HCT116 (cell line): Measurements from ENCODE around the gene S100A1. TPM values are rescaled to one million over a fixed set of nuclear protein-coding genes. Genes with fewer than 3 reads are reported as not detected.

Source experiments
- ATAC-seq: fragments of 200-7000 bp; cut with Tn5 transposase; 2 replicates; pipeline ENCODE4 v1.9.1; 2020; ENCODE audit warnings: mild to moderate bottlenecking, moderate library complexity
- BruUV-seq: library from RNA; stranded (reverse); fragments of 400-500 nt; replicated peaks from 2 replicates; lab custom pipeline; 2021; lab: Mats Ljungman, UMichigan
- CTCF ChIA-PET: fragments of 300-600 bp; sonication (Branson Sonifier 250); formaldehyde crosslinking; loops from one replicate; lab custom pipeline; 2021; ENCODE audit warnings: antibody characterized with exemption; lab: Charles Lee
- POLR2A ChIA-PET: fragments of 300-600, 350-600 bp; sonication (Branson Sonifier 250); formaldehyde crosslinking; loops from one replicate; lab custom pipeline; 2021; ENCODE audit warnings: antibody characterized with exemption; lab: Charles Lee
- RAD21 ChIA-PET, 2 experiments: fragments of 300-600 bp; sonication (Branson Sonifier 250); formaldehyde crosslinking; loops; one replicate each; lab custom pipeline; 2023; ENCODE audit warnings: low total read pairs in 2 of 2; ENCODE audit not compliant: uncharacterized antibody in 2 of 2, unreplicated experiment in 2 of 2, low non-redundant PET in 1 of 2; lab: Charles Lee
- DNase-seq: peaks from one replicate; pipeline ENCODE4 v3.0.0-alpha.2; 2010; ENCODE audit warnings: low read depth, low spot score
- H2AFZ ChIP-seq: fragments of 200-600 bp; shearing (Covaris generic), sonication (generic); 2 replicates; pipeline ENCODE4 v1.6.1; 2017; ENCODE audit warnings: low read depth, mixed run types, mixed read lengths, antibody characterized with exemption, low read length; ENCODE audit not compliant: poor library complexity, severe bottlenecking
- H3K27ac ChIP-seq: 2 replicates; pipeline ENCODE4 v1.5.1; 2012; ENCODE audit warnings: low read depth, low read length
- H3K27me3 ChIP-seq: fragments of 200-600 bp; sonication (generic); 2 replicates; pipeline ENCODE4 v1.6.1; 2016; ENCODE audit warnings: mixed run types, low read length, mixed read lengths; ENCODE audit not compliant: insufficient read depth
- H3K36me3 ChIP-seq, 2 experiments: fragments of 200-500 bp in 1 of 2; fragments of 200-600 bp in 1 of 2; sonication (Bioruptor generic) in 1 of 2; sonication (generic) in 1 of 2; 2 replicates each; pipeline versions ENCODE4 v1.5.1 to v1.6.1; 2014 to 2016; ENCODE audit warnings: low read length in 2 of 2, inconsistent platforms in 1 of 2, mixed read lengths in 1 of 2, mixed run types in 1 of 2; ENCODE audit not compliant: insufficient read depth in 2 of 2, control insufficient read depth in 1 of 2
- H3K4me1 ChIP-seq, 2 experiments: fragments of 200-600 bp in 1 of 2; sonication (generic) in 1 of 2; 2 replicates each; pipeline versions ENCODE4 v1.5.1 to v1.6.1; 2012 to 2017; ENCODE audit warnings: low read length in 2 of 2, inconsistent platforms in 1 of 2, mild to moderate bottlenecking in 1 of 2, mixed read lengths in 1 of 2, mixed run types in 1 of 2, moderate library complexity in 1 of 2; ENCODE audit not compliant: insufficient read depth in 2 of 2, control insufficient read depth in 1 of 2
- H3K4me2 ChIP-seq: fragments of 200-600 bp; sonication (generic); 2 replicates; pipeline ENCODE4 v1.6.1; 2017; ENCODE audit warnings: mixed run types, low read length, mixed read lengths
- H3K4me3 ChIP-seq, 2 experiments: fragments of 200-600 bp in 1 of 2; sonication (generic) in 1 of 2; replicated peaks in 1 of 2; 2 replicates each; pipeline ENCODE4 v1.5.1; 2011 to 2016; ENCODE audit warnings: low read length in 2 of 2, control low read depth in 1 of 2, low read depth in 1 of 2, mild to moderate bottlenecking in 1 of 2, mixed read lengths in 1 of 2, mixed run types in 1 of 2
- H3K79me2 ChIP-seq: fragments of 200-600 bp; sonication (generic); 2 replicates; pipeline ENCODE4 v1.6.1; 2017; ENCODE audit warnings: mild to moderate bottlenecking, mixed run types, low read length, moderate library complexity, mixed read lengths; ENCODE audit not compliant: insufficient read depth
- H3K9ac ChIP-seq: fragments of 200-600 bp; sonication (generic); 2 replicates; pipeline ENCODE4 v1.6.1; 2016; ENCODE audit warnings: low read length, mixed read lengths
- H3K9me2 ChIP-seq: fragments of 200-600 bp; sonication (generic), shearing (Covaris generic); 2 replicates; pipeline ENCODE4 v1.6.1; 2017; ENCODE audit warnings: mixed run types, mild to moderate bottlenecking, moderate library complexity; ENCODE audit not compliant: insufficient read depth
- H3K9me3 ChIP-seq, 2 experiments: fragments of 200-500 bp in 1 of 2; fragments of 200-600 bp in 1 of 2; sonication (Bioruptor generic) in 1 of 2; sonication (generic) in 1 of 2; 2 replicates each; pipeline ENCODE4 v1.6.1; 2014 to 2017; ENCODE audit warnings: low read length in 2 of 2, mixed read lengths in 2 of 2, inconsistent platforms in 1 of 2, low read depth in 1 of 2, mild to moderate bottlenecking in 1 of 2, mixed run types in 1 of 2, moderate library complexity in 1 of 2; ENCODE audit not compliant: control insufficient read depth in 1 of 2, insufficient read depth in 1 of 2
- H4K20me1 ChIP-seq: fragments of 200-600 bp; sonication (generic), shearing (Covaris generic); 2 replicates; pipeline ENCODE4 v1.6.1; 2017; ENCODE audit warnings: mixed run types, mild to moderate bottlenecking, moderate library complexity; ENCODE audit not compliant: insufficient read depth
- ATF3 ChIP-seq: IDR thresholded peaks from 2 replicates; pipeline ENCODE4 v1.6.1; 2012
- CEBPB ChIP-seq: IDR thresholded peaks from 2 replicates; pipeline ENCODE4 v1.6.1; 2012; ENCODE audit warnings: low read depth
- CTCF ChIP-seq, 3 experiments: fragments of 200-600 bp in 1 of 3; sonication (generic) in 1 of 3; IDR thresholded peaks in 2 of 3; conservative IDR thresholded peaks in 1 of 3; 2 replicates each; pipeline ENCODE4 v1.5.1; 2012 to 2017; ENCODE audit warnings: low read depth in 2 of 3, low read length in 2 of 3, antibody characterized with exemption in 1 of 3, borderline replicate concordance in 1 of 3, control low read depth in 1 of 3, mild to moderate bottlenecking in 1 of 3, mixed read lengths in 1 of 3, mixed run types in 1 of 3, moderate library complexity in 1 of 3; ENCODE audit not compliant: insufficient read depth in 1 of 3
- EGR1 ChIP-seq: IDR thresholded peaks from 2 replicates; pipeline ENCODE4 v1.6.1; 2012; ENCODE audit warnings: low read depth
- EZH2 ChIP-seq: fragments of 200-600 bp; sonication (generic); IDR thresholded peaks from 2 replicates; pipeline ENCODE4 v1.6.1; 2017; ENCODE audit warnings: antibody characterized with exemption, mixed run types
- EZH2phosphoT487 ChIP-seq: fragments of 200-600 bp; IDR thresholded peaks from 2 replicates; pipeline ENCODE4 v1.6.1; 2018; ENCODE audit warnings: antibody characterized with exemption, borderline replicate concordance
- FOSL1 ChIP-seq: IDR thresholded peaks from 2 replicates; pipeline ENCODE4 v1.6.1; 2012; ENCODE audit warnings: low read depth
- JUND ChIP-seq: IDR thresholded peaks from 2 replicates; pipeline ENCODE4 v1.6.1; 2012
- POLR2AphosphoS5 ChIP-seq: IDR thresholded peaks from 2 replicates; pipeline ENCODE4 v1.6.1; 2011; ENCODE audit warnings: mild to moderate bottlenecking, low read depth, low read length, moderate library complexity
- RAD21 ChIP-seq: IDR thresholded peaks from 2 replicates; pipeline ENCODE4 v1.6.1; 2012; ENCODE audit warnings: low read depth, mild to moderate bottlenecking
- REST ChIP-seq: IDR thresholded peaks from 2 replicates; pipeline ENCODE4 v1.6.1; 2012; ENCODE audit warnings: low read depth
- SIN3A ChIP-seq: IDR thresholded peaks from 2 replicates; pipeline ENCODE4 v1.6.1; 2012; ENCODE audit warnings: low read depth
- SP1 ChIP-seq: IDR thresholded peaks from 2 replicates; pipeline ENCODE4 v1.6.1; 2012; ENCODE audit warnings: low read depth
- SRF ChIP-seq: IDR thresholded peaks from 2 replicates; pipeline ENCODE4 v1.6.1; 2012; ENCODE audit warnings: low read depth
- TCF7L2 ChIP-seq: IDR thresholded peaks from 2 replicates; pipeline ENCODE4 v1.7.0; 2011; ENCODE audit warnings: borderline replicate concordance, inconsistent platforms; ENCODE audit not compliant: insufficient read depth, insufficient read length; ENCODE audit errors: extremely low read depth
- ZBTB33 ChIP-seq: IDR thresholded peaks from 2 replicates; pipeline ENCODE4 v1.6.1; 2011; ENCODE audit warnings: mild to moderate bottlenecking, low read length, moderate library complexity; ENCODE audit not compliant: insufficient replicate concordance; ENCODE audit errors: extremely low read depth
- ZFX ChIP-seq: fragments of 450-650 bp; IDR thresholded peaks from 2 replicates; pipeline ENCODE4 v1.6.1; 2017
- ZNF274 ChIP-seq: fragments of 200-500 bp; sonication (Bioruptor generic); IDR thresholded peaks from 2 replicates; pipeline ENCODE4 v1.6.1; 2014; ENCODE audit warnings: mild to moderate bottlenecking, low read depth, low read length, inconsistent platforms
- intact Hi-C: fragments of 100-400 bp; cut with micrococcal nuclease; formaldehyde crosslinking; loops from 2 replicates; pipeline ENCODE4 v1.10.0; 2022
- total RNA-seq: library from RNA; stranded (reverse); gene quantifications from one replicate; pipeline ENCODE4 v1.2.1, GENCODE V29; 2021; ENCODE audit not compliant: unreplicated experiment

Gene S100A1
- total RNA-seq, 1 experiment from 2014 or later, result 0.30 TPM

GRCh38 chr1:153587314-153587713 lies 40.9 kb upstream of the S100A1 start:
- Histone ChIP-seq H4K20me1 (no peaks in the 10 kb centered on the region), H3K9me3 (no peaks in the 10 kb centered on the region), H3K9me2 (no peaks in the 10 kb centered on the region), H3K9ac (no peak overlapping the region), H3K27ac (no peak overlapping the region), H2AFZ (no peak overlapping the region), H3K27me3 (no peaks in the 10 kb centered on the region), H3K79me2 (no peaks in the 10 kb centered on the region), H3K4me1 (peaks cover 0 to 6% of the 10 kb centered on the region in 2 experiments; a peak in 2 of 4 replicates), H3K4me3 (no peak overlapping the region), H3K36me3 (no peaks in the 10 kb centered on the region), H3K4me2 (no peak overlapping the region)
- DNase-seq (no peak), ATAC-seq (no peak)
- intact Hi-C loops, result no loop called here
- BruUV-seq, result no TSS peak
- CTCF ChIA-PET, result no interaction called here
- no peak for TF ChIP-seq TCF7L2
- TF ChIP-seq JUND, result no peak
- TF ChIP-seq ZFX, result no peak
- TF ChIP-seq EGR1, result no peak
- no peak for TF ChIP-seq CTCF (IDR thresholded peaks at IDR 0.05 in 2 of 3, conservative IDR thresholded peaks at IDR 0.05 in 1 of 3; ENCODE audit: borderline replicate concordance in 1 of 3, insufficient read depth in 1 of 3, low read depth in 2 of 3, low read length in 2 of 3)
- no peak for TF ChIP-seq FOSL1
- TF ChIP-seq ZBTB33, result no peak
- TF ChIP-seq REST, result no peak
- TF ChIP-seq ATF3, result no peak
- TF ChIP-seq EZH2, result no peak
- no peak for TF ChIP-seq SP1
- TF ChIP-seq ZNF274, result no peak
- no peak for TF ChIP-seq CEBPB
- TF ChIP-seq SIN3A, result no peak
- TF ChIP-seq POLR2AphosphoS5, result no peak
- TF ChIP-seq RAD21, result no peak
- no peak for TF ChIP-seq SRF
- TF ChIP-seq EZH2phosphoT487, result no peak
- RAD21 ChIA-PET, result no interaction called here
- POLR2A ChIA-PET, result no interaction called here
